NT2/D1 (cell line): ENCODE data around the gene CHEK2.

Source experiments
- SUZ12 ChIP-seq: IDR thresholded peaks from 2 replicates; pipeline ENCODE4 v1.6.1; 2011; ENCODE audit not compliant: insufficient read length, insufficient read depth; ENCODE audit errors: extremely low read depth
- YY1 ChIP-seq: IDR thresholded peaks from 2 replicates; pipeline ENCODE4 v1.6.1; 2011; ENCODE audit not compliant: insufficient read length, insufficient read depth

DNA sequence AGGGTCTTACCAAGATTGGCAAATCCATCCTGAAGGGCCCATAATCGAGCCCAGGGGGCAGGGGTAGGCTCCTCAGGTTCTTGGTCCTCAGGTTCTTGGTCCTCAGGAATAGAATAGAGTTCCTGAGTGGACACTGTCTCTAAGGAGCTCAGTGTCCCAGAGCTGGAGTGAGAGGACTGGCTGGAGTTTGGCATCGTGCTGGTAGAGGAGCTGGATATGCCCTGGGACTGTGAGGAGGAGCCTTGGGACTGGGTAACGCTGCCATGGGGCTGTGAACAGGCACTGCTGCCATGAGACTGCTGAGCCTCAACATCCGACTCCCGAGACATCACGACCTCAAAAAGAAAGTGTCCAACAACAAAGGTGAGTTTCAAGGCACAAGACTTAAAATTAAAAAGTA is 7.2 kb downstream of the CHEK2 start:
- no peak for TF ChIP-seq YY1
- no peak for TF ChIP-seq SUZ12
